GM13976 (cell line): Measurements from ENCODE around the gene SRGAP1.

ENCODE experiments used
- DNase-seq: peaks from one replicate; pipeline ENCODE4 v3.0.0; 2012; ENCODE audit warnings: low spot score
- CTCF ChIP-seq: IDR thresholded peaks from 2 replicates; pipeline ENCODE4 v1.5.1; 2012; ENCODE audit warnings: borderline replicate concordance, mild to moderate bottlenecking; ENCODE audit not compliant: insufficient read depth; ENCODE audit errors: extremely low read depth, missing control alignments, control extremely low read depth
- in situ Hi-C: fragments of 300-500 bp; cut with MboI; formaldehyde crosslinking; loops from one replicate; pipeline ENCODE4 v1.12.0; 2022; ENCODE audit warnings: low sequenced_read_pairs, mixed read lengths, inconsistent platforms; ENCODE audit not compliant: unreplicated experiment

Gene SRGAP1

GRCh38 chr12:63985456-63985855 is 141.0 kb downstream of the SRGAP1 start:
- DNase-seq, result no peak
- TF ChIP-seq CTCF, result no peak
- in situ Hi-C loops, result no loop called here

- in situ Hi-C loops, result no loop called here
- DNase-seq, result no peak
- TF ChIP-seq CTCF, result no peak
Observed at GRCh38 chr12:63985945-63986344, 141.4 kb downstream of the SRGAP1 start.

- in situ Hi-C loops, result no loop called here
- TF ChIP-seq CTCF, result no peak
- DNase-seq, result no peak
Observed at GRCh38 chr12:63989301-63989845, 144.9 kb downstream of the SRGAP1 start.

GRCh38 chr12:63990828-63991547 is 146.5 kb downstream of the SRGAP1 start:
- TF ChIP-seq CTCF, result no peak
- in situ Hi-C loops, result no loop called here
- DNase-seq, result no peak

GRCh38 chr12:63994704-63995103 is 150.2 kb downstream of the SRGAP1 start:
- in situ Hi-C loops, result no loop called here
- no peak for DNase-seq
- no peak for TF ChIP-seq CTCF

GRCh38 chr12:63995512-63995911 is 151.0 kb downstream of the SRGAP1 start:
- TF ChIP-seq CTCF, result no peak
- in situ Hi-C loops, result no loop called here
- no peak for DNase-seq

GRCh38 chr12:63996556-63996955 is 152.1 kb downstream of the SRGAP1 start:
- no peak for DNase-seq
- in situ Hi-C loops, result no loop called here
- TF ChIP-seq CTCF, result no peak
